Skeletal muscle tissue (tissue), 4 donors: ENCODE results near the gene VAV1. TPM values are rescaled to one million over a fixed set of nuclear protein-coding genes. Genes with fewer than 3 reads are reported as not detected.
A peak's percentile ranks its signal among the peaks of the same experiment; 100 is the strongest.
"Not testable (repeated sequence)": the region's sequence is repeated elsewhere in the genome, so short reads cannot be mapped to it uniquely, and the experiment has no call there.

Experiments
- H3K27ac ChIP-seq: one replicate; pipeline ENCODE4 v1.7.0; 2013; ENCODE audit warnings: mild to moderate bottlenecking, low read depth, low read length, inconsistent platforms
- H3K27me3 ChIP-seq, 3 donors: one replicate each; pipeline ENCODE4 v1.7.0; 2013; ENCODE audit warnings: low read length in 3 of 3; ENCODE audit not compliant: control insufficient read depth in 3 of 3, insufficient read depth in 3 of 3
- H3K36me3 ChIP-seq, 3 donors: one replicate each; pipeline ENCODE4 v1.7.0; 2013; ENCODE audit warnings: low read length in 3 of 3; ENCODE audit not compliant: control insufficient read depth in 3 of 3, insufficient read depth in 3 of 3
- H3K4me1 ChIP-seq, 3 donors: one replicate each; pipeline ENCODE4 v1.7.0; 2013; ENCODE audit warnings: low read length in 3 of 3, mild to moderate bottlenecking in 3 of 3; ENCODE audit not compliant: control insufficient read depth in 3 of 3, insufficient read depth in 3 of 3
- H3K4me3 ChIP-seq, 3 donors: one replicate each; pipeline ENCODE4 v1.7.0; 2013; ENCODE audit warnings: low read length in 3 of 3
- H3K9ac ChIP-seq, 3 donors: one replicate each; pipeline ENCODE4 v1.7.0; 2013; ENCODE audit warnings: low read length in 3 of 3, mild to moderate bottlenecking in 3 of 3, moderate library complexity in 2 of 3, low read depth in 1 of 3
- H3K9me3 ChIP-seq, 3 donors: one replicate each; pipeline ENCODE4 v1.7.0; 2013; ENCODE audit warnings: low read length in 3 of 3; ENCODE audit not compliant: control insufficient read depth in 3 of 3
- total RNA-seq: library from RNA; depleted of rRNA; stranded (reverse); fragments of >200 nt; gene quantifications from one replicate; pipeline ENCODE4 v1.2.3, GENCODE V29; 2014
- donor health status: Osteomylitis.

Gene VAV1
- total RNA-seq, 1 donor from 2014 or later: 4.7 TPM

DNA sequence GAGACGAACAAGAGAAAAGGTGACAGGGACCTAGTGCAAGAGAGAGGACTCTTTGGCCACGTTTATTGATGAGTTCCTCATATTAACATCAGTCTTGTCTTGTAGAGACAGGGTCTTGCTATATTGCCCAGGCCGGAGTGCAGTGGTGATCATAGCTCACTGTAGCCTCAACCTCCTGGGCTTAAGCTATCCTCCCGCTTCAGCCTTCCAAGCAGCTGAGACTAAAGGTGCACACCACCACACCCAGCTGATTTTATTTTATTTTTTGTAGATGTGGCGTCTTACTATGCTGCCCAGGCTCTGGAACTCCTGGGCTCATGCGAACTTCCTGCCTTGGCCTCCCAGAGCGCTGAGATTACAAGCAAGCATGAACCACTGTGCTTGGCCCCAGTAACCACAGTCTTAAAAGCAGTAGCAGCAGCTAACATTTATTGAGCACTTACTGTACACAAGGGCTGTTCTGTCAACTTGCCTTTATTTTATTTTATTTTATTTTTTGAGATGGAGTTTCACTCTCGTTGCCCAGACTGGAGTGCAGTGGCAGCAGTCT is 4.2 kb upstream of the VAV1 start:
- Histone ChIP-seq H3K36me3 (no peaks in the 10 kb centered on the region), H3K9me3 (no peaks in the 10 kb centered on the region), H3K27me3 (peaks cover 21 to 45% (median 44%) of the 10 kb centered on the region in 3 donors), H3K9ac (no peak overlapping the region), H3K27ac (no peak overlapping the region), H3K4me1 (peaks cover 0 to 11% (median 9%) of the 10 kb centered on the region in 3 donors), H3K4me3 (no peak overlapping the region)

DNA sequence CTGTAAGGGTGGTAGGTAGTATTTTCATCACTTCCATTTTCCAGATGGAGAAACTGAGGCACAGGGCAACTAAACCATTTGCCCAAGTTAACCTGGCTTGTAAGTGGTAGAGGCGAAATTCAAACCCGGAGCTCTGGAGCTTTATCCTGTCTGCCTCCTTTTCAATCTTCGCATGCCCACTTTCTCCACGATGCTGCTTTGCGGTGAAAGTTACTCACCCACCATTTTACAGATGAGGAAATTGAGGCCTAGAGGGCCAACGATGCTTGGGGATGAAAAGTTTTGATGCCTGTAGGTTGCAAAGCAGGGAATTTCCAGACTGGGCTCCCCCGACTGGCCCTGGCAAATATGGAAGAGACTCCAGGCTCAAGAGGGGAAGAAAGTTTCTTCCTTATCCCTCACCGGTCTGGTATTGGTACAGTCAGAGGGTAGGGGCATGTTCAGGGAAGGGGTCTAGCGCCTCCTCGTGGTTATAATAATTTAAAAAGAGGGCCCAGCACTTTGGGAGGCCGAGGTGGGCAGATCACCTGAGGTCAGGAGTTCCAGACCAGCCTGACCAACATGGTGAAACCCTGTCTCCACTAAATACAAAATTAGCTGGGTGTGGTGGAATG is 3.4 kb upstream of the VAV1 start:
- Histone ChIP-seq H3K4me1 (peaks cover 0 to 11% (median 9%) of the 10 kb centered on the region in 3 donors), H3K4me3 (no peak overlapping the region), H3K27me3 (peaks cover 19 to 45% (median 43%) of the 10 kb centered on the region in 3 donors), H3K9ac (no peak overlapping the region), H3K36me3 (no peaks in the 10 kb centered on the region), H3K27ac (no peak overlapping the region), H3K9me3 (no peaks in the 10 kb centered on the region)

GRCh38 chr19:6771648-6772027 is 870 bp upstream of the VAV1 start:
- peaks cover 9 to 26% (median 23%) of the 10 kb centered on the region in 3 donors for H3K27me3 ChIP-seq

DNA sequence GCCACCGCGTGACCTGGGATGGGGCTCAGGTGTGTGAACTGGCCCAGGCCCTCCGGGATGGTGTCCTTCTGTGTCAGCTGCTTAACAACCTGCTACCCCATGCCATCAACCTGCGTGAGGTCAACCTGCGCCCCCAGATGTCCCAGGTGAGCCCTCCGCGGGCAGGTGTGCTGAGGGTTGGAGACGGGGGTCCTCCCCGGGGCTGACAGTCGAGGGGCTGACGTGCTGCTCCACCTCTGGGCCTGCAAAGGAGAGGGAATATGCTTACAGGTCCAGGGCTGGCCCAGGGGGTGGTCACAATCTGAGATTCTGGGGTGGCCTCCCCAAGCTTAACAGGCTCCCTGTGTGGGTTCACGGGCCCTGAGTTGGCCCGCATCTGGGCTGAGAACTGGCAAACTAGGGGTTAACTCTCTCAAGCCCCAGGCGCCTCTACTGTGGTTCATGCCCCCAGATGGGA is 386 bp downstream of the VAV1 start:
- H3K36me3 ChIP-seq: no peaks in the 10 kb centered on the region
- peak overlapping the region; percentile 25 for H3K27ac ChIP-seq
- H3K4me3 ChIP-seq: peak overlapping the region in 2 of 3 donors; percentile 31 to 38
- no peak overlapping the region for H3K9ac ChIP-seq
- H3K9me3 ChIP-seq: no peaks in the 10 kb centered on the region
- no peaks in the 10 kb centered on the region for H3K4me1 ChIP-seq
- H3K27me3 ChIP-seq: peaks cover 0 to 15% (median 10%) of the 10 kb centered on the region in 3 donors

More at GRCh38 chr19:6771648-6772027, 870 bp upstream of the VAV1 start:
- H3K9me3 ChIP-seq, H3K36me3 ChIP-seq, H3K27ac ChIP-seq, H3K9ac ChIP-seq, H3K4me3 ChIP-seq, H3K4me1 ChIP-seq: not testable (repeated sequence)

DNA sequence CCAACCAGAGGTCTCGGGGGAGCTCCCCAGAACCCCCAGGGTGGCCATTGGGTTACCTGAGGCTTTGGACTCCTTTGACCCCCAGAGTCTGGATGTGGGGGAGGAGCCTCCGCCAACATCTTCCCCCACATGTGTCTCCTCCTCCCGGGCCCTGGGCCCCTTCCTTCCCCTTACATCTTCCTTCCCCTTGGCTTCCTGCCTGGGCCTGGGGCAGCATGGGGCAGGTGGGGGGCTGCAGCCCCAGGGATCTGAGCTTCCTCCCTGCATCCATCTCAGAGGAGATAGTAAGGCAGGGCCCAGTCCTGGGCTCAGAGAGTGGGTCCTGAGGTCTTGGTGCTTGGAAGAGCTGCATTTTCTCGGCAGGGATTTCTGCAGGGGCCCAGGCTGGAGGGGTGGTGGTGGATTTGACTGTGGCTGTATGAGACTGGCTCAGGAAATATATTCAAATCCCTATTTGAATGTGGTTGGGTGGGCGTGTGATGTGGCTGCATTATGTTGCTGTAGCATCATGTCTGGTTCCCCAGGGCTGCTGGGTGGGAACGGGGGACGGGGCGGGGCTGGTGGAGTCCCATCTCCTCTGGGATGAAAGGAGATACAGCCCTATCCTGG is 919 bp downstream of the VAV1 start:
- peaks cover 0 to 14% (median 5%) of the 10 kb centered on the region in 3 donors for H3K27me3 ChIP-seq
- H3K9ac ChIP-seq: no peak overlapping the region
- H3K27ac ChIP-seq: peak overlapping the region; percentile 25
- peak overlapping the region in 1 of 3 donors; percentile 31 for H3K4me3 ChIP-seq
- no peaks in the 10 kb centered on the region for H3K36me3 ChIP-seq
- no peaks in the 10 kb centered on the region for H3K9me3 ChIP-seq
- no peaks in the 10 kb centered on the region for H3K4me1 ChIP-seq

DNA sequence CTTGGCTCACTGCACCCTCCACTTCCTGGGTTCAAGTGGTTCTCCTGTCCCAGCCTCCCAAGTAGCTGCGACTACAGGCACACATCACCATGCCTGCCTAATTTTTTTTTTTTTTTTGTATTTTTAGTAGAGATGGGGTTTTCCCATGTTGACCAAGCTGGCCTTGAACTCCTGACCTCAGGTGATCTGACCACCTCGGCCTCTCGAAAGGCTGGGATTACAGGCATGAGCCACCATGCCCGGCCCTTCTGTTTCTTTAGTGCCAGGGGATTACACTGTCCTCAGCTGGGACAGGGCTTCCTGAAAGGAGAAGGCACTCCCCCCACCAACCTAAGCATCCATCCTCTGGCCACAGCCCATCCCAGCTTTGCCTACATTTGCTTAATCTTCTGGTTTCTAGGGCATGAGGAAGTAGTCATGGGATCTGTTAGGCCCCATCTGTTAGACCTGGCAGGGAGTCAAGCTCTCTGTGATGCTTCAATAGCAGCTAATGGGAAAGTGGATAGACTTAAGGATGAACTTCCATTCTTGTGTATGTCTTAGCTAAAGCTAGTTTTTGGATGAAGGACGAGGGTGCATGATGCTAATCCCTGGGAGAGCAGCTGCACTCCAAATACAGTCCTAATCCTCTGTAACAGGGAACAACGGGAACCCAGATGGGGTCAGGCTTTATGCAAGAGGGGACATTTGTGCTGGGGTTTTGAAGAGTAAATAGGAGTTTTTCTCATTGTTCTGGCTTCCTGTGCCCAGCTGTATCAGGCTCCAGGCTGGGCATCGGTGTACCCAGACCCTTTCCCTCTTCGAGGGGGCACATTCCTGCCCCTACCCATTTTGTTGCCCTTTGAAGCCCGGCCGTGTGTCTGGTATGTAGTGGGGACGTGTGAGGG is 2.6 kb downstream of the VAV1 start:
- Histone ChIP-seq H3K4me3 (no peak overlapping the region), H3K27me3 (peaks cover 0 to 11% (median 3%) of the 10 kb centered on the region in 3 donors), H3K9ac (no peak overlapping the region), H3K4me1 (no peaks in the 10 kb centered on the region), H3K27ac (no peak overlapping the region), H3K9me3 (no peaks in the 10 kb centered on the region), H3K36me3 (no peaks in the 10 kb centered on the region)

DNA sequence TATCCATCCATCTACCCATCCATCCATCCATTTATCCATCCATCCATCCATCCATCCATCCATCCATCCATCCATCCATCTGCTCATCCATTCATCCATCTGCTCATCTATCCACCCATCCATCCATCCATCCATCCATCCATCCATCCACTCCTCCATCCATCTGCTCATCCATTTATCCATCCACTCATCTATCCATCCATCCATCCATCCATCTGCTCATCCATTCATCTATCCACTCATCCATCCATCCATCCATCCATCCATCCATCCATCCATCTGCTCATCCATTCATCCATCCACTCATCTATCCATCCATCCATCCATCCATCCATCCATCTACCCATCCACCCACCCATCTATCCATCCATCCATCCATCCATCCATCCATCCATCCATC is 3.5 kb downstream of the VAV1 start:
- H3K27me3 ChIP-seq: peaks cover 0 to 11% (median 3%) of the 10 kb centered on the region in 3 donors
- not testable (repeated sequence) for H3K9me3 ChIP-seq

GRCh38 chr19:6776999-6777398 is 4.5 kb downstream of the VAV1 start:
- H3K27ac ChIP-seq: no peak overlapping the region

More for the DNA sequence above, 3.5 kb downstream of the VAV1 start:
- H3K4me1 ChIP-seq, H3K27ac ChIP-seq, H3K9ac ChIP-seq, H3K4me3 ChIP-seq, H3K36me3 ChIP-seq: not testable (repeated sequence)

DNA sequence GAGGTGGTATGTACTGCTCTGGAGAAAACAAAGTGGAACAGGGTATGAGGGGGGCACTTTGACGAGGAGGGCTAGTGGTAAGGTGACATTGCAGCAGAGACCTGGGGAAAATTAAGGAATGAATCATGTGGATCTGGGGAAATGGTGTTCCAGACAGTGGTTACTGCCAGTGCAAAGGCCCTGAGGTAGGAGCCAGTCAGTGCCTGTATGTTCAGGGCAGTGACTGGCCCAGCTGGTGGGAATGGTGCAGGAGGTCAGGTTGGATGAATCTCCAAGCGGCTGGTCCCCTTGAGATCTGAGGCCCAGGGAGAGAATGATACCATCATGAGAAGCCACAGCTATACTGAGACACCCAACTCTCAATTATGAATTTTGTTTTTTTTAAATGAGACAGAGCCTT is 4.9 kb downstream of the VAV1 start:
- no peaks in the 10 kb centered on the region for H3K4me1 ChIP-seq
- peaks cover 0 to 5% (median 3%) of the 10 kb centered on the region in 3 donors for H3K27me3 ChIP-seq
- H3K27ac ChIP-seq: no peak overlapping the region
- no peaks in the 10 kb centered on the region for H3K9me3 ChIP-seq
- H3K9ac ChIP-seq: no peak overlapping the region
- no peaks in the 10 kb centered on the region for H3K36me3 ChIP-seq
- no peak overlapping the region for H3K4me3 ChIP-seq

More at GRCh38 chr19:6776999-6777398, 4.5 kb downstream of the VAV1 start:
- no peak overlapping the region for H3K4me3 ChIP-seq
- no peaks in the 10 kb centered on the region for H3K36me3 ChIP-seq
- H3K9me3 ChIP-seq: no peaks in the 10 kb centered on the region
- no peak overlapping the region for H3K9ac ChIP-seq
- H3K4me1 ChIP-seq: no peaks in the 10 kb centered on the region
- peaks cover 0 to 7% (median 3%) of the 10 kb centered on the region in 3 donors for H3K27me3 ChIP-seq
